Fibroblast of skin of scalp (primary cell): ENCODE data around the gene DCAF6.
A peak's percentile ranks its signal among the peaks of the same experiment; 100 is the strongest.
"Not testable (repeated sequence)": the region's sequence is repeated elsewhere in the genome, so short reads cannot be mapped to it uniquely, and the experiment has no call there.

Experiments
- DNase-seq: peaks from one replicate; pipeline ENCODE4 v3.0.0-alpha.2; 2013

Gene DCAF6

GRCh38 chr1:168031627-168032026, 95.1 kb downstream of the DCAF6 start:
- no peak for DNase-seq

GRCh38 chr1:168032029-168032428, 95.5 kb downstream of the DCAF6 start:
- DNase-seq: no peak

- DNase-seq: no peak
Observed at GRCh38 chr1:168035345-168035744, 98.9 kb downstream of the DCAF6 start.

- DNase-seq: no peak
Observed at GRCh38 chr1:168042362-168042761, 105.9 kb downstream of the DCAF6 start.

GRCh38 chr1:168045311-168045710, 108.8 kb downstream of the DCAF6 start:
- DNase-seq: no peak

- DNase-seq: no peak
Observed at GRCh38 chr1:168050307-168050706, 113.8 kb downstream of the DCAF6 start.

- DNase-seq: no peak
Observed at GRCh38 chr1:168050880-168051279, 114.4 kb downstream of the DCAF6 start.

- DNase-seq: no peak
Observed at GRCh38 chr1:168053681-168054080, 117.2 kb downstream of the DCAF6 start.

GRCh38 chr1:168054117-168054516, 117.6 kb downstream of the DCAF6 start:
- no peak for DNase-seq

- DNase-seq: not testable (repeated sequence)
Observed at GRCh38 chr1:168056152-168056551, 119.7 kb downstream of the DCAF6 start.

GRCh38 chr1:168057355-168057754, 120.9 kb downstream of the DCAF6 start:
- no peak for DNase-seq

- no peak for DNase-seq
Observed at GRCh38 chr1:168057921-168058320, 121.4 kb downstream of the DCAF6 start.

GRCh38 chr1:168064216-168064615, 127.7 kb downstream of the DCAF6 start:
- no peak for DNase-seq

- no peak for DNase-seq
Observed at GRCh38 chr1:168065506-168065905, 129.0 kb downstream of the DCAF6 start.

GRCh38 chr1:168069384-168069783, 132.9 kb downstream of the DCAF6 start:
- no peak for DNase-seq

- peak; percentile 54 for DNase-seq
Observed at GRCh38 chr1:168079761-168080160, 143.3 kb downstream of the DCAF6 start.

GRCh38 chr1:168081373-168082007, 145.0 kb downstream of the DCAF6 start:
- DNase-seq: peak; percentile 58

GRCh38 chr1:168082008-168082876, 145.8 kb downstream of the DCAF6 start:
- peak; percentile 70 for DNase-seq

GRCh38 chr1:168083456-168084325, 147.2 kb downstream of the DCAF6 start:
- no peak for DNase-seq

GRCh38 chr1:168084396-168085231, 148.1 kb downstream of the DCAF6 start:
- DNase-seq: peak; percentile 59

- no peak for DNase-seq
Observed at GRCh38 chr1:168085401-168085872, 149.0 kb downstream of the DCAF6 start.

- no peak for DNase-seq
Observed at GRCh38 chr1:168086438-168086837, 150.0 kb downstream of the DCAF6 start.
